ENCODE data around the gene DNAH10. TPM values are rescaled to one million over a fixed set of nuclear protein-coding genes. Genes with fewer than 3 reads are reported as not detected.

The DNAH10 gene
- total and polyA plus RNA-seq, 2 of the 13 experiments (the other 11 are each of a cell fraction or from before 2014, with no cell fraction given) = 0.01 to 0.02 TPM

GRCh38 chr12:123948796-123949769, 187.0 kb downstream of the DNAH10 start (continued):
- TF ChIP-seq PAXIP1 (CRISPR knock-in tag; conservative IDR thresholded peaks at IDR 0.05) = peak; percentile 83
- no peak for TF ChIP-seq DZIP1 (CRISPR knock-in tag; IDR thresholded peaks at IDR 0.05)
- TF ChIP-seq ZNF432 (CRISPR knock-in tag; IDR thresholded peaks at IDR 0.05; ENCODE audit: borderline replicate concordance) = no peak
- peak; percentile 51; the same call in 1 of the 2 replicates for TF ChIP-seq DMAP1 (CRISPR knock-in tag; IDR thresholded peaks at IDR 0.05)
- TF ChIP-seq ELK4 (CRISPR knock-in tag; IDR thresholded peaks at IDR 0.05; ENCODE audit: borderline replicate concordance) = no peak
- 0 out of 2 replicates have a peak, but pooled peaks have one; percentile 51 for TF ChIP-seq HOMEZ (CRISPR knock-in tag; IDR thresholded peaks at IDR 0.05; ENCODE audit: low read depth)
- peak; percentile 93 for TF ChIP-seq ESRRA (CRISPR knock-in tag; IDR thresholded peaks at IDR 0.05; ENCODE audit: low read depth)
- TF ChIP-seq BCL6 (CRISPR knock-in tag; IDR thresholded peaks at IDR 0.05) = no peak
- no peak for TF ChIP-seq ZNF136 (CRISPR knock-in tag; IDR thresholded peaks at IDR 0.05; ENCODE audit: low read depth)
- TF ChIP-seq EP300 (IDR thresholded peaks at IDR 0.05; ENCODE audit: low read depth in 2 of 2, low read length in 2 of 2) = 0 out of 4 replicates have a peak, but pooled peaks of 1 of the 2 experiments have one; percentile 20
- no peak for TF ChIP-seq EP300 (CRISPR knock-in tag; IDR thresholded peaks at IDR 0.05; ENCODE audit: borderline replicate concordance)
- 0 out of 2 replicates have a peak, but pooled peaks have one; percentile 63 for TF ChIP-seq ZBTB4 (CRISPR knock-in tag; IDR thresholded peaks at IDR 0.05; ENCODE audit: borderline replicate concordance)
- peak; percentile 30; the same call in 1 of the 2 replicates for TF ChIP-seq KDM2A (CRISPR knock-in tag; IDR thresholded peaks at IDR 0.05; ENCODE audit: borderline replicate concordance, low read depth)
- peak; percentile 78 for TF ChIP-seq ZBTB21 (CRISPR knock-in tag; IDR thresholded peaks at IDR 0.05)
